ENCODE measurements around the gene TLE7. TPM values are rescaled to one million over a fixed set of nuclear protein-coding genes. Genes with fewer than 3 reads are reported as not detected.

Gene TLE7
- total RNA-seq, 1 experiment from 2014 or later: not detected

DNA sequence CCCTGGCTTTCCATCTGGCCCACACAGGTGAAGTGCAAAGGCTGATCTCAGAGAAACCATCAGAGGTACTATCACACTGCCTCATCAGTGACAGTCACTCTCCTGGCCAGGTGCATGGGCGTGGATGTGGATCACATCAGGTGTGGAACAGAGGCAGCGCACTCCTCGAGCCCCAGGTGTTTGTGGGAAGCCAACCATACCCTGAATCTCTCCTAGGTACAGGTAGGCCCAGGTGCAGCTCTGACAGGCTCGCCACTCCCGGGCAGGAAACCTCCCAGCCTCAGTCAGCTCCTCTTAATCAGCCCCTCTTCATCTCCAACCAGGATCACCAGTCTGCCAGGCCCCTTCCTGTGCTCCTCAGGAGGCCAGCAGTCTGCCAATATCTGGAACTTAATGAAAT lies 31.7 kb downstream of the TLE7 start:
- TF ChIP-seq, protein P1, sequence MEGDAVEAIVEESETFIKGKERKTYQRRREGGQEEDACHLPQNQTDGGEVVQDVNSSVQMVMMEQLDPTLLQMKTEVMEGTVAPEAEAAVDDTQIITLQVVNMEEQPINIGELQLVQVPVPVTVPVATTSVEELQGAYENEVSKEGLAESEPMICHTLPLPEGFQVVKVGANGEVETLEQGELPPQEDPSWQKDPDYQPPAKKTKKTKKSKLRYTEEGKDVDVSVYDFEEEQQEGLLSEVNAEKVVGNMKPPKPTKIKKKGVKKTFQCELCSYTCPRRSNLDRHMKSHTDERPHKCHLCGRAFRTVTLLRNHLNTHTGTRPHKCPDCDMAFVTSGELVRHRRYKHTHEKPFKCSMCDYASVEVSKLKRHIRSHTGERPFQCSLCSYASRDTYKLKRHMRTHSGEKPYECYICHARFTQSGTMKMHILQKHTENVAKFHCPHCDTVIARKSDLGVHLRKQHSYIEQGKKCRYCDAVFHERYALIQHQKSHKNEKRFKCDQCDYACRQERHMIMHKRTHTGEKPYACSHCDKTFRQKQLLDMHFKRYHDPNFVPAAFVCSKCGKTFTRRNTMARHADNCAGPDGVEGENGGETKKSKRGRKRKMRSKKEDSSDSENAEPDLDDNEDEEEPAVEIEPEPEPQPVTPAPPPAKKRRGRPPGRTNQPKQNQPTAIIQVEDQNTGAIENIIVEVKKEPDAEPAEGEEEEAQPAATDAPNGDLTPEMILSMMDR (conservative IDR thresholded peaks at IDR 0.05): no peak
- no peak for TF ChIP-seq EZH2 (IDR thresholded peaks at IDR 0.05; ENCODE audit: low read depth)
- Histone ChIP-seq H3K9me3 (ENCODE audit: insufficient read depth, low read depth) (no peaks in the 10 kb centered on the region), H3K27me3 (ENCODE audit: insufficient read depth, low read depth) (peaks cover 12% of the 10 kb centered on the region; the same call in 1 of the 2 replicates), H3K4me2 (no peak overlapping the region), H3K36me3 (ENCODE audit: low read depth) (no peaks in the 10 kb centered on the region), H3K4me1 (replicated peaks; ENCODE audit: insufficient read depth) (0 out of 2 replicates have a peak, but pooled peaks cover 3% of the 10 kb centered on the region), H3K27ac (no peak overlapping the region), H3F3A (ENCODE audit: insufficient read depth, low read depth) (no peaks in the 10 kb centered on the region), H2AFZ (no peak overlapping the region), H4K20me1 (ENCODE audit: insufficient read depth) (no peaks in the 10 kb centered on the region), H3K4me3 (no peak overlapping the region), H3K9me2 (ENCODE audit: insufficient read depth) (no peaks in the 10 kb centered on the region), H3K79me2 (ENCODE audit: low read depth) (no peaks in the 10 kb centered on the region)
- ChIA-PET CTCF (no interaction called here), POLR2A (ENCODE audit: unreplicated experiment) (interaction anchor here (0.6 kb wide), 1 partner anchor 1029 kb away, joined by 3 read pairs; no protein-coding TSS in a partner anchor)
- intact Hi-C loops (cut with micrococcal nuclease; ENCODE audit: unreplicated experiment): no loop called here
- no peak for DNase-seq
- BruUV-seq (replicated peaks): no TSS peak

DNA sequence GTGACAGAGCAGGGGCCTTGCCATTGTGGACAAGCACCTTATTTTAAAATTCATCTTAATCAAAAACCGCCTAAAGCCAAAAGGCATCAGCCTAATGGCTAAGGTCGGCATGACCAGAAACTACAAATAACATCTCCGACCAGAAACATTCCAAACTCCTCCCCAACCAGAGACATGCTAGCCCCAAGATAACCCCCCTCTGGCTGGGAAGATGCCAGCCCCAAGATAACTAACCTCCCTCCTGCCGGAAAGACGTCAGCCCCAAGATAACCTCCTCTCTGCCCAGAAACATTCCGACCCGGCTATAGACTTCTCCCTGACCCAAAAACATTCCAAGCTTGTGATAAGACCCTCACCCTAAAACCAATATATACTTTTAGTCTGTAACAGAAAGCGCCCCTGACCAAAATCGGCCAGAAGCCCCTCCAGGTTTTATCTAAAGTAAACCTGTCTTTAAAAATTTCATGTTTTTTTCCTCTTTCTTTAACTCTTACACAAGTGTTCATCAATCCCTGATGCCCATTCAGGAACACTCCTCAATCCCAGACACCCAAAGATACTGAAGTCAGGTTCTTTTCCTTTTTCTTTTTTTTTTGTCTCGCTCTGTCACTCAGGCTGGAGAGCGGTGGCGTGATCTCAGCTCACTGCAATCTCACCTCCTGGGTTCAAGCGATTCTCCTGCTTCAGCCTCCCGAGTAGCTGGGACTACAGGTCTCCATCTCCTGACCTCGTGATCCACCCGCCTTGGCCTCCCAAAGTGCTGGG lies 32.7 kb downstream of the TLE7 start:
- H3K4me1 ChIP-seq (replicated peaks; ENCODE audit: insufficient read depth): 0 out of 2 replicates have a peak, but pooled peaks cover 3% of the 10 kb centered on the region
- no peak overlapping the region for H3K4me2 ChIP-seq
- no peaks in the 10 kb centered on the region for H3K36me3 ChIP-seq (ENCODE audit: low read depth)
- TF ChIP-seq, protein P1 (conservative IDR thresholded peaks at IDR 0.05): no peak
- no peak for TF ChIP-seq EZH2 (IDR thresholded peaks at IDR 0.05; ENCODE audit: low read depth)
- no peak overlapping the region for H3K4me3 ChIP-seq
- peaks cover 5% of the 10 kb centered on the region; the same call in 1 of the 2 replicates for H3K9me3 ChIP-seq (ENCODE audit: insufficient read depth, low read depth)
- CTCF ChIA-PET: no interaction called here
- H2AFZ ChIP-seq: no peak overlapping the region
- H4K20me1 ChIP-seq (ENCODE audit: insufficient read depth): no peaks in the 10 kb centered on the region
- H3K27ac ChIP-seq: no peak overlapping the region
- DNase-seq: no peak
- no peaks in the 10 kb centered on the region for H3F3A ChIP-seq (ENCODE audit: insufficient read depth, low read depth)
- peaks cover 12% of the 10 kb centered on the region; the same call in 1 of the 2 replicates for H3K27me3 ChIP-seq (ENCODE audit: insufficient read depth, low read depth)
- intact Hi-C loops (cut with micrococcal nuclease; ENCODE audit: unreplicated experiment): no loop called here
- no TSS peak for BruUV-seq (replicated peaks)
- POLR2A ChIA-PET (ENCODE audit: unreplicated experiment): no interaction called here
- H3K79me2 ChIP-seq (ENCODE audit: low read depth): no peaks in the 10 kb centered on the region
- no peaks in the 10 kb centered on the region for H3K9me2 ChIP-seq (ENCODE audit: insufficient read depth)

GRCh38 chr16:71408536-71408935 lies 33.3 kb downstream of the TLE7 start:
- 0 out of 2 replicates have a peak, but pooled peaks cover 3% of the 10 kb centered on the region for H3K4me1 ChIP-seq (replicated peaks; ENCODE audit: insufficient read depth)
- H3K9me3 ChIP-seq (ENCODE audit: insufficient read depth, low read depth): peaks cover 5% of the 10 kb centered on the region; the same call in 1 of the 2 replicates
- no peak overlapping the region for H2AFZ ChIP-seq
- H4K20me1 ChIP-seq (ENCODE audit: insufficient read depth): no peaks in the 10 kb centered on the region
- TF ChIP-seq, protein P1 (conservative IDR thresholded peaks at IDR 0.05): no peak
- TF ChIP-seq EZH2 (IDR thresholded peaks at IDR 0.05; ENCODE audit: low read depth): no peak
- H3K9me2 ChIP-seq (ENCODE audit: insufficient read depth): no peaks in the 10 kb centered on the region
- H3F3A ChIP-seq (ENCODE audit: insufficient read depth, low read depth): no peaks in the 10 kb centered on the region
- H3K4me2 ChIP-seq: no peak overlapping the region
- ChIA-PET CTCF (interaction anchor here (0.6 kb wide), 1 partner anchor 21 kb away, joined by 3 read pairs; no protein-coding TSS in a partner anchor), POLR2A (ENCODE audit: unreplicated experiment) (no interaction called here)
- H3K79me2 ChIP-seq (ENCODE audit: low read depth): no peaks in the 10 kb centered on the region
- DNase-seq: no peak
- BruUV-seq (replicated peaks): no TSS peak
- peaks cover 12% of the 10 kb centered on the region; the same call in 1 of the 2 replicates for H3K27me3 ChIP-seq (ENCODE audit: insufficient read depth, low read depth)
- no peak overlapping the region for H3K4me3 ChIP-seq
- H3K27ac ChIP-seq: no peak overlapping the region
- intact Hi-C loops (cut with micrococcal nuclease; ENCODE audit: unreplicated experiment): no loop called here
- no peaks in the 10 kb centered on the region for H3K36me3 ChIP-seq (ENCODE audit: low read depth)
